LNCaP clone FGC (cell line): ENCODE data around the gene B4GALT5.

ENCODE experiments used
- DNase-seq: peaks from one replicate; pipeline ENCODE4 v3.0.0-alpha.2; 2011; ENCODE audit warnings: low read depth
- H3K4me3 ChIP-seq: 2 replicates; pipeline ENCODE4 v1.5.1; 2011; ENCODE audit warnings: mild to moderate bottlenecking, low read depth, low read length, control low read depth
- CTCF ChIP-seq: IDR thresholded peaks from 2 replicates; pipeline ENCODE4 v1.5.1; 2012; ENCODE audit warnings: mild to moderate bottlenecking; ENCODE audit not compliant: control insufficient read depth, insufficient read depth; ENCODE audit errors: extremely low read depth

The B4GALT5 gene

GRCh38 chr20:49594931-49595315 is 118.8 kb downstream of the B4GALT5 start:
- no peak overlapping the region for H3K4me3 ChIP-seq
- no peak for TF ChIP-seq CTCF
- DNase-seq: no peak

- no peak overlapping the region for H3K4me3 ChIP-seq
- no peak for TF ChIP-seq CTCF
- DNase-seq: no peak
Observed at GRCh38 chr20:49594143-49594930, 119.3 kb downstream of the B4GALT5 start.

GRCh38 chr20:49593466-49594142 is 120.1 kb downstream of the B4GALT5 start:
- no peak for TF ChIP-seq CTCF
- H3K4me3 ChIP-seq: no peak overlapping the region
- DNase-seq: no peak

- no peak for DNase-seq
- TF ChIP-seq CTCF: no peak
- no peak overlapping the region for H3K4me3 ChIP-seq
Observed at GRCh38 chr20:49592120-49592519, 121.6 kb downstream of the B4GALT5 start.

- no peak for DNase-seq
- H3K4me3 ChIP-seq: no peak overlapping the region
- TF ChIP-seq CTCF: no peak
Observed at GRCh38 chr20:49591217-49591865, 122.3 kb downstream of the B4GALT5 start.

GRCh38 chr20:49590163-49591017 is 123.3 kb downstream of the B4GALT5 start:
- TF ChIP-seq CTCF: no peak
- no peak for DNase-seq

More at GRCh38 chr20:49590163-49591017, 123.3 kb downstream of the B4GALT5 start:
- H3K4me3 ChIP-seq: no peak overlapping the region
